GM18909 (cell line): ENCODE data around the gene DCUN1D3.
"Not testable (repeated sequence)": the region's sequence is repeated elsewhere in the genome, so short reads cannot be mapped to it uniquely, and the experiment has no call there.

ENCODE experiments used
- ATAC-seq: cut with Tn5 transposase; IDR thresholded peaks from one replicate; pipeline ENCODE4 v1.9.1; 2021; ENCODE audit warnings: mild to moderate bottlenecking; ENCODE audit not compliant: unreplicated experiment, poor library complexity

Gene DCUN1D3

DNA sequence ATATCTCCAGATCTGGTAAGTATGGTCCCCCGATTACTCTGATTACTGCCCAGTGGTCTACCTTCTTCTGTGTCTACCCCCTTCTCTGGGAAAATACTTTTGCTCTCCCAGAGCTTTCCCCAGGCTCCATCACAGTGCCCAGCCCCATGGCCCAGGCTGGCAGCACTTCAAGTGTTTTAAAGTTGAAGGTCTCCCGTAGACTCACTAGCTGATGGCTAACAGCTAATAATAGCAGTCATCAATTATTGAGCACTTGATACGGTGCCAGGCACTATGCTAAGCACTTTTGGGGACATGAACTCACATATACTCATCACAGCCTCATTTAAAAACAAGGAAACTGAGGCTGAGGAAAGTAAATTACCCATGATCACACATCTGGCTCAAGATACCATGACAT is 33.4 kb downstream of the DCUN1D3 start:
- no peak for ATAC-seq

DNA sequence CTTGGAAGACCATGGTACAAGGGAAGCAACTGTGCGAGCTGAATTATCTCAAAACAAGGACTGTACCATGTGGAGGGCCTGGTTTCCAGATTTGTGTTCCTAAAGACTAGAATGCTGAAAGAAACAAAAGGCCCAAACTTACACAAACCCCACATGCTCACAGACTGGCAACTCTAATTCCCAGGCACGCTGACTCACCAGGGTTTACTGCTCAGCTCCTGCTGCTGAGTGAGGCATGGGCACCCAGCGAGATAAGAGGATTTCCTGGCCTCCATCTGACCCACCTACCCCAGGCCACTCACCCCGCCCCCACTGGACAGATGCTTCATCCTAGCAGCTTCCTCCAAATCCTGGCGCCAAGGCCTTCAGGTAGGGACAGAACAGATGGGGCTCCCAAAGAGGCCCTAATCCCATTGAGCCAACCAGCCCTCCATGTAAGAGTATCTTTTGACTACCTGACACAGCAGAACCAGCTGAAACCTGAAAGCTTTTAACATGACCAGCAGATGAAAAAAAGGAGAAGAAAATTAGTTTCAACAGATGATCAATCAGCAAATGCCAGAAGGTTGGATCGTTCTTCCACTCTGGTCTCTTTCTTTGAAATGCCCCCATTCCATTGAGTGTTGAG is 33.9 kb downstream of the DCUN1D3 start:
- ATAC-seq = peak; percentile 18

DNA sequence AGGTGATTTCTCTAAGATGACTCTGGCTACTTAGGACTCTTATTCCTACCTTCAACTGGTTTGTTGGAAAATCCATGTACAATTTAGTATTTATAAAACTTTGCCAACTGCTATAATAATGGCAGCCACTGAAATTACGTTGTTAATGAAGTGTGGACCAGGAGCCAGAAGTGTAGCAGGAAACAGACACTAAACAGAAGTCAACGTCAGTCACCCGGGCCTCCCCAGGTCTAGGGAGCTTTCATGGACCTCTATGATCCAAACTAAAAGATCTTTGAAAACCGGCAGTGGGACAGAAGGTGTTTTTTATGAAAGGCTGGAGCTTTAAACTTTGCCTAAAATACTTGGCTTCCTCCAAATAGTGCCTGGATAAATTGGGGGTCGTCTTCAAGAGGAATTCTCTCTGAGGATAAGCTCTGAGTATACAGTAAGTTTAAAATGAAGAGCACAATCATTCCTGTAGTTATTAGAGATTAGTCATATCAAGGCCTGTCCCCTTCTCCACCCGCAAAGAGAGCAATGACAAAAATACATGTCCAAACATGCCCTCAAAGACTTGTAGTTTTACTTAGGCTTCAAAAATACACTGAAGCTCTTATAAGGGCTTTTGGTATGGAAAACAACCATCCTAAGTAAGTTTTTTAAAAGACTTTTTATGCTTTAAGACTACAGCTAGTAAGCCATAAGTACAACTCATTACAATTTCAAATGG is 34.6 kb downstream of the DCUN1D3 start:
- peak; percentile 62 for ATAC-seq

DNA sequence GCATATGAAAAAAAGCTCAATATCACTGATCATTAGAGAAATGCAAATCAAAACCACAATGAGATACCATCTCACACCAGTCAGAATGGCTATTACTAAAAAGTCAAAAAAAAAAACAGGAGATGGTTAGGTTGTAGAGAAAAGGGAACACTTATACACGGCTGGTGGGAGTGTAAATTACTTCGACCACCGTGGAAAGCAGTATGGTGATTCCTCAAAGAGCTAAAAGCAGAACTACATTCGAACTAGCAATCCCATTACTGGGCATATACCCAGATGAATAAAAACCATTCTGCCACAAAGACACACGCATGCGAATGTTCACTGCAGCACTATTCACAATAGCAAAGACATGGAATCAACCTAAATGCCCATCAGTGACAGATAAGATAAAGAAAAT is 35.8 kb downstream of the DCUN1D3 start:
- not testable (repeated sequence) for ATAC-seq

DNA sequence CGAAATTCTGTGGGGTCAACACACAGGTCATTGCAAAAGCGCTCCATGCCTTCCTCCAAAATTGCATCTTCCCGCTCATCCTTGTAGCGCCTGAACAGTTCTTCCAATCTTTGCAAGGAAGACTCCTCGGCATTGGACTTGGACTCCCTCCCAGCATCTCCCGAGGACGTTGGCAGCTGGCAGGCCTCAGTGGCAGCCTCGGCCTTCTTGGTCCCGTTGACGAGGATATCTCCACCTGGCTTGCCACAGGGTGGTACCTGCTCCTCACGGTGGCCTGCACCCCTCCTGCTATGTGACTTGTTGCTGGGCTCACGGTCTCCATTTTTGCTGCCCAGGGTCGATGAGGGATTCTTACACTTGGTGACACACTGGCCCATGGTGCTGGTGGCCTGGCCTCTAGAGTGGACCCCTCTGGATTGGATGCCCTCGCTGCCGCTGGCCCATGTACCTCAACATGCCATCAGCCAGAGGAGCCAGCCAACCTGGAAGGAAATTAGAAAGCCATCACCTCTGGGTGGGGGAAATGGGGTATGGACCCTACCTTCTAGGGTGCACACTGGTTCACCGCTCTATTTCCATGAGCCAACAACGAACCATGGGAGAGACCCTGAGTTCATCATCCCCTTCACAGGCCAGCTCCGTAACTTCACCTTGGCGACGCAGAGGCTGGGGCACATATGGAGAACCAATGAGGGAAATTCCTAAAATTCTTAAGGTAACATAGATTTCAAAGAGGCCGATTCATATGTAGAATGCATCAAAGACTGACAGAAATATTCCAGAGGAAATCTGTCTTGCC is 37.8 kb downstream of the DCUN1D3 start:
- no peak for ATAC-seq

DNA sequence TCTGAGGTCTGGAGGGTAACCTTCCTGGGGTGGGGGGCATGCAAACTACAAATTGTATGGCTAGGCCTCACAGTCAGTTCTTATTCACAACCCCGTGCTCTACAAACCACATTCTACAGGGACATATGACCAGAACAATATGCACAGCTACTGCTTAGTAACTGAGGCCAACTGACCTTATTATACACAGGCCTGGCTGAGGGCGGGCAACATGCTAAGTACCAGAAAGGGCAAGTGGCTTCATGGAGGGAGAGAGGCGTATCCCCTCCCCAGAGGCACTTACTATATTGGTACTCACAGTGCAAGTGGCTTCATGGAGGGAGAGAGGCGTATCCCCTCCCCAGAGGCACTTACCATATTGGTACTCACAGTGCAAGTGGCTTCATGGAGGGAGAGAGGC is 39.2 kb downstream of the DCUN1D3 start:
- not testable (repeated sequence) for ATAC-seq

DNA sequence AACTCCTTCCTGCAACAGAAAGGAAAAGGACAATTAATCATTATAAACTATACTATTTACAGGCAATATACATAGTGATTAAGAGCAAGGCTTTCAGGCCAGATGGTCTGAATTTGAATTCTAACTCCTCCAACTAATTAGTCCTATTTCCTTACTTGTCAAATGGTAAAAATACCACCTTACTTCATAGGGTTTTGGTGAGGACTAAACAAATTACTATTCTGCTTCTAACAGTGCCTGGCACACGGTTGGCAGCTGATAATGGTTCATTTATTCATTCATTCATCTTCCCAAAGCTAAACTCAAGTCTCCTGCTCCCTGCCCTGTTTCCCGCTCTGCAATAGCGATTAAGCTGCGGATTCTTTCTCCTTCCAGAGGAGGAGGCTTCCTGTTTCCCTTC is 39.8 kb downstream of the DCUN1D3 start:
- no peak for ATAC-seq

DNA sequence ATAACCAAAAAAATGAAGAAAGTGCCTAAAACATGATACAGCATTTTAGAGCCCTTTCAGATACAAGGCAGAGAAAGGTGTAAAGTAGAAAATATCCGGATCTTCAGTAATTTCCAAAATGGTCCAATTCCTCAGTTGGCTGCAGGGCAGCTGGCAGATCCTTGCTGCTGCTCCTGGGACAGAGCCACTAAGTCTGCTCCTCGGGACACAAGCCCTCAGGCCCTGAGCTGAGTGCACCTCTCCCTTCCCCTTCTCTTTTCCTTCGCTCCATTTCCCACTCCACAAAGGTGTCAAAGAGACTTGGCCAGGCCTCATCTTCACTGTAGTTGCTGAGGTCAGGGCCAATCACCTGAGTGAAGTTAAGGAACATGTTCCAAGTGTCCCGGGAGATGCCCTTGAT is 40.5 kb downstream of the DCUN1D3 start:
- ATAC-seq = no peak

DNA sequence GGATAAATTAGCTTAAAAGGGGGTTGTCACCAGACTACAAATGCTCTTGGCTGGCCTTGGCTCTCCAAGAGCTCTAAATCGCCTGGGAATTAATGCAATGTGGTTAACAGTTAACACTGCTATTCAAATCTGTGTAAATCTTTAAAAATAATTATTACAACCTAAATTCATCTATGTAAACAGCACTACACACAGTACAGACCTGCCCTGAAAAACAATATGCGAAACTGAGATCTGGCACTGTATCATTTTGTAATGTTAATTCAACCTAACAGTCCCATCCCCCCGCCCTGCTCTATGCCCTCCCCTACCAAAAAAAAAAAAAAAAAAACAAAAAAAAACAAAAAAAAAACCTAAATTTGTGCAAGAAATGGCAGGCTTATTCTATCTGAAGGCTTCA is 40.9 kb downstream of the DCUN1D3 start:
- no peak for ATAC-seq

DNA sequence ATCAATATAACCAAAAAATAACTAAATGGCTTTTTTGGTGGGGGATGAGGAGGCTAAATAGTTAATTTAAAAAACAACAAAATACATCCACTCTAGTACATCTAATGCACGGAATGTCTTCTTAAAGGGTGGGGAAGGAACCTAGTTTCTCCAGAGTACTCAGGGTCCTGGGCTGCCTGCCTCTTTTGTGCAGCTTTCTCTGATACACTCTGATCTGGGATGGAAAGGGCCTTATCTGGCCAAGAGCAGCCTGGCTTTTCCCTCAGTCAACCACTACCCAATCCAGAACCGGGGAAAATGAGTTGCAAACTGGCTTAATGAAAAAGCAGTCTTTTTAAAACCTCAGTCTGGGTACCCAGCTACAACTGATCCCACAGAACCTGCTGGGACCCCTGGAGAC is 42.9 kb downstream of the DCUN1D3 start:
- ATAC-seq = no peak

DNA sequence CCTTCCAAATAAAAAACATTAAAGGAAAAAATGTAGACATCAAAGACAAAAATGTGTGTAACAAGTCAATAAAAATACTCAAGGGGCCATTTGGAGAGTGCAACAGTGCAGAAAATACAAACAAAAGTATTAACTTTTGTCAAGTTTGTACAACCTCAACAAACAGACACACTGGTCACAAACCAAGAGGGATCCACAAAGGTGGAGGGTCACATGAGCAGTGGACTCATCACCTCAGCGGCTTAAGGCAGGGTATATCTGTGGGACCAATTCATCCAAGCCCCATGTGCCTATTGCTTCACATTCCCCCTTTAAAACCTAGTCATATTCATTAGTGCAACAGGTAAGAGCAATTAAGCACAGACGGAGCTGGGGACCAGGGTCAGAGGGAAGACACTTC is 45.2 kb downstream of the DCUN1D3 start:
- no peak for ATAC-seq

DNA sequence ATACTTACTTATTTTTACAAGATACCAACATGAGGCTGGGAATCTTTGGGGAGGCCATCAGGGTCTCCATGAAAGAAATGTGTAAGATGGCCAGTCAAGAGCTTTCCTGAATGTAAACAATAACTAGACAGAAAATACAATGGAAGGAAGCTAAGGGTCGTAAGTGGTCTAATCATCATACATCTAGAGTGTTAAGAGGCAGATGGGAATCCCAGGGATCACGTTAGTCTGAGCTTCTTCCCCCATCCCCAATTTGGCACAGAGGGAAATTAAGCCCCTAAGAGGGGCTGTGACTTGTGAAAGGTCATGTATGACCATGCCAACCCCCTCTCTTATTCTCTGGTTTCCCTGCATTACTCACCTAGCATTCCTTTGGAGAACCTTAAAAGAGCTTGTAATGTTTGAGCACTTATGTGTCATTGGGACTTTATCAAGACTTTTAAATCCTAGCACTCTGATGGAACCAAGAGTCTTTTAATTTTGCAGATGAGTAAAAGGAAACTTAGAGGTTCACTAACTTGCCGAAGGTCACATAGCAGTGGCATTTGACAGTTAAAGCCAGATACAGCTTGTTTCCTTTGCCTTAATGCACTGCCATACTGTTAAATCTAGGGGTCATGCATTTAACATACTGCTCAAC is 46.1 kb downstream of the DCUN1D3 start:
- ATAC-seq = no peak

DNA sequence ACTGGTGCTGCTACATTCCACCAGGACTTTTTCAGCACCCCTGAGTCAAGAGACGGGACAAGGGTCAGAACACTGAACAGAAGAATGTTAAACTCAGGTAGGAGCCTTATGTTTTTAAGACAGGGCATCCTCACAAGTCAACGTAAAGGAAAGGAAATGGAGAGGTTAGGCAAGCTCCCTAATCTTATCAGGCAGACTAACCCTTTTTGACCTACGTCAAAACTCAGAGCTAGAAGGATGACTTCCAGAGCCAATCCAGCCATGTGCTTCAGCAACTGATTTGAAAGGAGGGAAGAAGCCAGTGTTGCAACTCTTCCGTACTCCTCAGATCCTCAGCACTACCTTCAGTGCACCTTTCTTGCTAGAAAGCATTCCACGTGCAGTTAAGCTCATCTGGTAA is 47.0 kb downstream of the DCUN1D3 start:
- ATAC-seq = no peak

DNA sequence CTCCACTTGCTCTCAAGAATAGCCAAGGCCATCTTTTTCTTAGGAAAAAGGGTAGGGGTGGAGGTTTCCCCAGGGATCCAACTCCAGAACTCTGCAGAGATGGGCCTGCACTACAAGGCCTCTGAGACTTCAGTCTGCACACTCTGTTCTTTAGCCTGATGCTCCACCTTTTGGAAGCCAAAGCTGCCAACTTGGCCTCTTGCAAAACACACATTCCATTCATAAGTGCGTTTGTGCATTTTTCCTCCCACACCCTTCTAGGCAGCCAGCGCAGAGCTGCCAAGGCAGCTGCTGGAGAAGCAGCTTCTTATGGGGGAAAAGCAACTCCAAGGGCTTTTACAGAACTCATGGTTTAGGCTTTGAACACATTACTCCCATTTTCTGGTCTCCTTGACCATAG is 48.6 kb downstream of the DCUN1D3 start:
- no peak for ATAC-seq

DNA sequence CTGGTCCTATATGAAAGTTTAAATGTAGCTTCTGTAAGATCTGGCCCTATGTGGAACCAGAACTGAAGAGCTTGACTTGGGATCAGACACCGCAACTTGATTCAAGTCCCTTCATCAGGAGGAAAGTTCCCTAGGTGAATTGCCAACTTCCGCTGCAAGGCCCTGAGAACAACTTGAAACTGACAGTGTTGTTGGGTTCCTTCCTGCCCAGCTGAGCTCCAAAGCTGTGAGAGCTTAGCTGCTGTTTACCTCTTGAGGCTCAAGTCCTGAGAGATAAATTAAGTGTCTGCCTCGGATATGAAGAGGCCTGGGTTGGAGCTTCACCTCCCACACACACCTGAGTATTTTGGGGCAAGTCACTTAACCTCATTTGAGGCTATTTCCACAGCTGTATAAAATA is 49.2 kb downstream of the DCUN1D3 start:
- ATAC-seq = no peak

DNA sequence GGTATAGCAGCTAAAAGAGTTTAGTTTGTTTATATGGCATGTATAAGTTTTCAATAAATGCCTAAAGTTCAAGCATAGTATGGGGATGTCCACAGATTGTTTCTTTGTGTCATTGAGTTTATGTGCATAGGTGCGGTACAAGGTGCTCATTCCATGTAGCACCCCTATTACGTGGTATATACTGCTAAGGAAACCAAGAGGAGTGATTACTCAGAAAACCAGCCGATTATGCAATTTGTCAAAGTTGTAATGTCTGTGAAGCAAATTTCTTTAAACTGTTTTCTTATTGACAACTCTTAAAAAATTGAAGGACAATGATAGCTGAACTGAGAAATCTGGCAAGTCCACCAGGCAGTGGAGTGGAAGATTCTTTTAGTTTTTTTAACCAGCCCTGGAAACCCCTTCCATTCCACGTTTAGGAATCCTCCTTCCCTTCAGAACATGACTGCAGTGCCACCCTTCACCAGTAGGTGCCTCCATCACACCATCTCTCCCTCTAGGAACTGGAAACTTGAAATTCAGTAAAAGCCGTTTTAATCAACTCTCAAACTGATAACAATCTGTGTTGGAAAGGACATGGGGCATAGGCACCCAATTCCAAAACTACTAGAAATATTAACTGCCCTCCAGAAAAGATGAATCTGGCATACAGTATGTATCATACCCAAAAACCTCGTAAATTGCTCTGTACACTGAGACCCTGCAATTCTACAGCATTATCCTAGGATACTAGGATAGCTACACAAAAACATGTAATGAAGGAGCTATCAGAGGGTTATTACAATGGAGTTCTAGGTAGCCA is 50.4 kb downstream of the DCUN1D3 start:
- ATAC-seq = no peak

DNA sequence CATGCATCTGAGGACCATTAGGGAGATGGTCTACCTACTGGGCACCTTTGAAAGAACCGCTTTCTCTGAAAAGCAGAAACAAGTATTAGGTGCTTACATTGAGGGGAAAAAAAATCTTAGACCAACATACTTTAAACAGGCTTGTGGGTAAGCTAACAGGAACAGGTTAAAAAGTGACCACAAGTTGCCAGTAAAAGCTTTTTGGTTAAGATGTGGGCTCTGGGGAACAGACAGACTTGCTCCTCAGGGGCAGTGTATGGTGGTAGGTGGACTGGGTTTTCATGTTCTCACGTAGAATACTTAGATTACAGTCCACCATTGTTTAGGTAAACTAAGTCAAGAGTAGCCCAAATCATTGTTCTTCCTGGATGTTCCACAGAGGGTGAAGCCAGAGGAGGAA is 52.6 kb downstream of the DCUN1D3 start:
- no peak for ATAC-seq

DNA sequence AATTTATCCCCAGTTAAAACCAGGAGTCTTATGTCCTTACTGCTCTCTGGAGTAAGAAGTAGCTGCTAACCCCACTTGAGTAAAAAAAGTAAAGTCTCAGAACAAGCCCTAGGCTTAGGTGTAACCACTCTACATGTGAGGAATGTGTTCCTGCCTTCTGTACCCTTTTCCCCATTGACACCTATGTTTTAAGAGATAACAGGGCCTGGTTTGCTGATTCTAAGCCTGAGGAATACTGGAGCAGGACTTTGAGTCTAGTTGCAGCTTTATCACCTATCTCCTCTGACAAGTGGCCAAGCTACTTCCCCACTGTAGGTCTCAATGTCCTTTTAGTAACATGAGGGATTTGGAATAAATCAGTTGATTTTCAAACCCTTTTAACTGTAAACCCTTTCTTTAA is 53.6 kb downstream of the DCUN1D3 start:
- no peak for ATAC-seq

DNA sequence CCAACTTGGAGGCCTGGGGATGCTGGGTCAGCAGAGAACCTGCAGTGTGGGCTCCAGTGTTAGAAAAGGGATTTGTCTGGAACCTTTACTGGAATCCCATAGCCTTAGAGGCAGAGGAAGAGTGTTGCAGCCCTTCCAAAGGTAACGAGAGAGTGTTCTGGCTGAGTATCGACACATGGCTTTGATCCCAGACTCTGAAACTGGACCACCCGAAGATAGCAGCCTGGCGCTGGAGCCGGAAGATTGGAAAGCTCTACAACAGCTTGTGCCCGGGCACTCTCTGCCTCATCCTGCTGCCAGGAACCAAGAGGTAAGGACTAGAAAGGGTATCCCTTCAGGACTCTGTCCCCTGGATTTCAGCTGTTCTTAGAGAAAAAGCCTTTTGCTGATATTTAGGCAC is 54.1 kb downstream of the DCUN1D3 start:
- no peak for ATAC-seq

DNA sequence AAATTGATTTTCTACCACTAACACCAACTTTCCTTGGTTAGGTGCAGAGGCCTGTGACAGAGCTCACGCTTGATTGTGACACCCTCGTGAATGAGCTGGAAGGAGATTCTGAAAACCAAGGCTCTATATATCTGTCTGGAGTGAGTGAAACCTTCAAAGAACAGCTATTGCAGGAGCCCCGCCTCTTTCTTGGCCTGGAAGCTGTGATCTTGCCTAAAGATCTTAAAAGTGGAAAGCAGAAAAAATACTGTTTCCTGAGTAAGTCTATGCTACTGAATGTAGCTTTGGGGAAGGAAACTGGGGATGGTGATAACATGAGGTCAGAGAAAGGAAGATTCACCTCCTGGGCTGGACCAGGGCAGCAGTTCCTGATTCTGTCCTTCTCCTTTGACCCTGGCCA is 55.6 kb downstream of the DCUN1D3 start:
- ATAC-seq = no peak
